Upper lobe of left lung (tissue), 4 donors: ENCODE data around the gene MUC6.

Source experiments
- POLR2A ChIP-seq, 4 donors: fragments of 450-650 bp; IDR thresholded peaks; one replicate each; pipeline ENCODE4 v1.5.1; 2016 to 2017; ENCODE audit warnings: antibody characterized with exemption in 4 of 4, mild to moderate bottlenecking in 2 of 4
- POLR2AphosphoS5 ChIP-seq, 2 donors: sonication (generic); formaldehyde crosslinking; IDR thresholded peaks; one replicate each; pipeline ENCODE4 v1.5.1; 2017; ENCODE audit warnings: antibody characterized with exemption in 2 of 2
- TF ChIP-seq, protein P1 (sequence below), 6 experiments: fragments of 450-650 bp in 4 of 6; fragments of 200-600 bp in 2 of 6; sonication (generic) in 2 of 6; IDR thresholded peaks; one replicate each; pipeline ENCODE4 v1.5.1; 2016 to 2019; ENCODE audit warnings: antibody characterized with exemption in 6 of 6

DNA sequence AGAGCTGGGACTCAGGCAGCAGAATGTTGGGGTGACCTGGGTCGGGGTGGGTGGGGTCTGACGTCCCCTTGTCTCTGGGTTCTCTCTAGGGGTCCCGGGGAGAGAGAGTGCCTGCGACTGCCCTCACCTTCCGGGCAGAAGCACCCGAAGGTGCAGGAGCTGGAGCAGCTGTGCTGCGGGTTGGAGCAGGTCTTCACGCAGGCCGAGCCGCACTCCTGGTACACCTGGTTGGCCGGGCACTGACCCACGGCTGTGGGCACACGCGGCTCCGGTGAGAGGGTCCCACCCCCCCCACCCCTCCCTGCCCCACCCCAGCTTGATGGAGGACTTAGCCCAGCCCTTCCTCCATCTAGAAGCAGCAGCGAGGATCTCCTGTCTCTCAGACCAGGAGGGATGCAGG is 6.4 kb downstream of the MUC6 start:
- TF ChIP-seq POLR2AphosphoS5 (IDR thresholded peaks at IDR 0.05): no peak
- TF ChIP-seq, protein P1, sequence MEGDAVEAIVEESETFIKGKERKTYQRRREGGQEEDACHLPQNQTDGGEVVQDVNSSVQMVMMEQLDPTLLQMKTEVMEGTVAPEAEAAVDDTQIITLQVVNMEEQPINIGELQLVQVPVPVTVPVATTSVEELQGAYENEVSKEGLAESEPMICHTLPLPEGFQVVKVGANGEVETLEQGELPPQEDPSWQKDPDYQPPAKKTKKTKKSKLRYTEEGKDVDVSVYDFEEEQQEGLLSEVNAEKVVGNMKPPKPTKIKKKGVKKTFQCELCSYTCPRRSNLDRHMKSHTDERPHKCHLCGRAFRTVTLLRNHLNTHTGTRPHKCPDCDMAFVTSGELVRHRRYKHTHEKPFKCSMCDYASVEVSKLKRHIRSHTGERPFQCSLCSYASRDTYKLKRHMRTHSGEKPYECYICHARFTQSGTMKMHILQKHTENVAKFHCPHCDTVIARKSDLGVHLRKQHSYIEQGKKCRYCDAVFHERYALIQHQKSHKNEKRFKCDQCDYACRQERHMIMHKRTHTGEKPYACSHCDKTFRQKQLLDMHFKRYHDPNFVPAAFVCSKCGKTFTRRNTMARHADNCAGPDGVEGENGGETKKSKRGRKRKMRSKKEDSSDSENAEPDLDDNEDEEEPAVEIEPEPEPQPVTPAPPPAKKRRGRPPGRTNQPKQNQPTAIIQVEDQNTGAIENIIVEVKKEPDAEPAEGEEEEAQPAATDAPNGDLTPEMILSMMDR (IDR thresholded peaks at IDR 0.05): no peak
- no peak for TF ChIP-seq POLR2A (IDR thresholded peaks at IDR 0.05)
